IMR-90 (cell line): ENCODE data around the gene CRTC1. TPM values are rescaled to one million over a fixed set of nuclear protein-coding genes. Genes with fewer than 3 reads are reported as not detected.
A peak's percentile ranks its signal among the peaks of the same experiment; 100 is the strongest.

Source experiments
- ATAC-seq: fragments of 200-7000 bp; cut with Tn5 transposase; 2 replicates; pipeline ENCODE4 v1.9.1; 2020; ENCODE audit warnings: low read depth, mild to moderate bottlenecking, moderate library complexity
- BruUV-seq: library from RNA; stranded (reverse); fragments of 400-500 nt; replicated peaks from 2 replicates; lab custom pipeline; 2021; lab: Mats Ljungman, UMichigan
- CTCF ChIA-PET: fragments of 300-600 bp; formaldehyde crosslinking; extraction: SDS; loops from one replicate; lab custom pipeline; 2021; ENCODE audit warnings: antibody characterized with exemption; lab: Yijun Ruan, JAX
- POLR2A ChIA-PET: fragments of 300-600 bp; sonication (Branson Sonifier 250); formaldehyde crosslinking; loops from one replicate; lab custom pipeline; 2022; ENCODE audit warnings: antibody characterized with exemption; ENCODE audit not compliant: unreplicated experiment; lab: Charles Lee
- DNase-seq: peaks from one replicate; pipeline ENCODE4 v3.0.0; 2013
- H2AFZ ChIP-seq: replicated peaks from 2 replicates; pipeline ENCODE3; 2013; ENCODE audit warnings: low read length, mild to moderate bottlenecking; ENCODE audit not compliant: poor library complexity
- H2AK5ac ChIP-seq: 2 replicates; pipeline ENCODE4 v1.6.1; 2013; ENCODE audit warnings: low read depth, low read length, inconsistent platforms
- H2AK9ac ChIP-seq: replicated peaks from 2 replicates; pipeline ENCODE3; 2013; ENCODE audit warnings: mild to moderate bottlenecking, low read depth, low read length, moderate library complexity; ENCODE audit not compliant: poor library complexity
- H2BK120ac ChIP-seq: 2 replicates; pipeline ENCODE4 v1.6.1; 2013; ENCODE audit warnings: low read depth, low read length, inconsistent platforms
- H2BK15ac ChIP-seq: 3 replicates; pipeline ENCODE4 v1.6.1; 2013; ENCODE audit warnings: low read depth, low read length, inconsistent platforms
- H2BK20ac ChIP-seq: 2 replicates; pipeline ENCODE4 v1.6.1; 2013; ENCODE audit warnings: low read depth, mild to moderate bottlenecking, inconsistent platforms, low read length, moderate library complexity
- H2BK5ac ChIP-seq: 2 replicates; pipeline ENCODE4 v1.6.1; 2013; ENCODE audit warnings: mild to moderate bottlenecking, low read depth, low read length, inconsistent platforms; ENCODE audit not compliant: poor library complexity, severe bottlenecking
- H3K14ac ChIP-seq: replicated peaks from 2 replicates; pipeline ENCODE4 v1.6.1; 2013; ENCODE audit warnings: low read depth, low read length, inconsistent platforms
- H3K18ac ChIP-seq: 2 replicates; pipeline ENCODE4 v1.6.1; 2013; ENCODE audit warnings: low read depth, low read length, control low read depth
- H3K23ac ChIP-seq: 2 replicates; pipeline ENCODE4 v1.6.1; 2013; ENCODE audit warnings: low read depth, low read length, inconsistent platforms
- H3K27ac ChIP-seq: 2 replicates; pipeline ENCODE4 v1.5.1; 2013; ENCODE audit warnings: mild to moderate bottlenecking, control low read depth, low read length; ENCODE audit not compliant: insufficient read depth
- H3K27me3 ChIP-seq: 2 replicates; pipeline ENCODE4 v1.6.1; 2013; ENCODE audit warnings: low read length; ENCODE audit not compliant: control insufficient read depth, insufficient read depth
- H3K36me3 ChIP-seq: 2 replicates; pipeline ENCODE4 v1.6.1; 2013; ENCODE audit warnings: low read length, mixed read lengths; ENCODE audit not compliant: control insufficient read depth, insufficient read depth
- H3K4ac ChIP-seq: 2 replicates; pipeline ENCODE4 v1.6.1; 2013; ENCODE audit warnings: low read depth, low read length, inconsistent platforms
- H3K4me1 ChIP-seq: 2 replicates; pipeline ENCODE4 v1.6.1; 2013; ENCODE audit warnings: low read length, mixed read lengths; ENCODE audit not compliant: control insufficient read depth, insufficient read depth
- H3K4me2 ChIP-seq: 2 replicates; pipeline ENCODE4 v1.6.1; 2013; ENCODE audit warnings: low read depth, mild to moderate bottlenecking, control low read depth, low read length, moderate library complexity
- H3K4me3 ChIP-seq: 2 replicates; pipeline ENCODE4 v1.5.1; 2013; ENCODE audit warnings: low read depth, mild to moderate bottlenecking, control low read depth, low read length, moderate library complexity; ENCODE audit not compliant: insufficient read depth
- H3K56ac ChIP-seq: 2 replicates; pipeline ENCODE4 v1.6.1; 2013; ENCODE audit warnings: low read length, inconsistent platforms; ENCODE audit not compliant: insufficient read depth; ENCODE audit errors: extremely low read depth
- H3K79me1 ChIP-seq, 2 experiments: 2 replicates each; pipeline ENCODE4 v1.6.1; 2013; ENCODE audit warnings: low read length in 2 of 2, inconsistent platforms in 1 of 2, low read depth in 1 of 2
- H3K9ac ChIP-seq: 2 replicates; pipeline ENCODE4 v1.6.1; 2013; ENCODE audit warnings: low read depth, low read length, control low read depth
- H3K9me1 ChIP-seq: 2 replicates; pipeline ENCODE4 v1.6.1; 2013; ENCODE audit warnings: low read length, inconsistent platforms; ENCODE audit not compliant: insufficient read depth
- H3K9me3 ChIP-seq: 2 replicates; pipeline ENCODE4 v1.6.1; 2013; ENCODE audit warnings: low read length; ENCODE audit not compliant: control insufficient read depth, insufficient read depth
- H4K20me1 ChIP-seq: 2 replicates; pipeline ENCODE4 v1.6.1; 2013; ENCODE audit warnings: low read length, inconsistent platforms; ENCODE audit not compliant: insufficient read depth
- H4K5ac ChIP-seq: 2 replicates; pipeline ENCODE4 v1.6.1; 2013; ENCODE audit warnings: mild to moderate bottlenecking, low read depth, low read length, control low read depth
- H4K8ac ChIP-seq, 2 experiments: 2 replicates each; pipeline ENCODE4 v1.6.1; 2013; ENCODE audit warnings: low read depth in 2 of 2, low read length in 2 of 2, control low read depth in 1 of 2, inconsistent platforms in 1 of 2
- H4K91ac ChIP-seq: 2 replicates; pipeline ENCODE4 v1.6.1; 2013; ENCODE audit warnings: low read depth, low read length, inconsistent platforms; ENCODE audit not compliant: insufficient read depth
- ELK1 ChIP-seq: fragments of 150-350 bp; IDR thresholded peaks from 2 replicates; pipeline ENCODE4 v1.6.1; 2016; ENCODE audit warnings: low read depth, mild to moderate bottlenecking, low read length, moderate library complexity, borderline replicate concordance
- USF2 ChIP-seq: fragments of 150-350 bp; IDR thresholded peaks from 2 replicates; pipeline ENCODE4 v1.6.1; 2017; ENCODE audit warnings: mild to moderate bottlenecking, antibody characterized with exemption, low read length, low read depth
- WGBS, 2 experiments: methylation state at CpG; one replicate each; pipeline versions ENCODE4 v1.1.5 to v1.1.7; 2013; ENCODE audit warnings: missing lambda C conversion rate in 2 of 2; ENCODE audit not compliant: insufficient read length in 1 of 2; ENCODE audit errors: extremely low coverage in 2 of 2; 5-methylcytosine and 5-hydroxymethylcytosine counted together
- dilution Hi-C: fragments of 300-500 bp; cut with HindIII; formaldehyde crosslinking; loops from one replicate; pipeline ENCODE4 v1.14.3; 2018; ENCODE audit warnings: low sequenced_read_pairs; ENCODE audit not compliant: unreplicated experiment
- in situ Hi-C: fragments of 300-500 bp; cut with MboI; formaldehyde crosslinking; loops from 3 replicates; pipeline ENCODE4 v1.14.3; 2019; ENCODE audit warnings: low sequenced_read_pairs, inconsistent platforms, mixed read lengths
- intact Hi-C: fragments of 100-400 bp; cut with micrococcal nuclease; formaldehyde crosslinking; loops from 2 replicates; pipeline ENCODE4 v1.10.0; 2022
- polyA plus RNA-seq, 3 experiments: library from polyadenylated mRNA; depleted of rRNA; stranded (reverse); fragments of >200 nt; gene quantifications; 2 replicates each; pipeline ENCODE4 v1.2.3, GENCODE V29; 2012; ENCODE audit warnings: low replicate concordance in 1 of 3
- total RNA-seq: library from RNA; depleted of rRNA; stranded (reverse); fragments of >200 nt; gene quantifications from 2 replicates; pipeline ENCODE4 v1.2.3, GENCODE V29; 2012

CRTC1 gene
- total and polyA plus RNA-seq, 2 of the 4 experiments (the other 2 are of a cell fraction), result 0.18 to 5.7 TPM

GRCh38 chr19:18741124-18742121 lies 57.9 kb downstream of the CRTC1 start:
- Histone ChIP-seq H3K4me2 (no peak overlapping the region), H2BK20ac (no peak overlapping the region), H4K91ac (no peak overlapping the region), H3K18ac (no peak overlapping the region), H3K9me3 (no peaks in the 10 kb centered on the region), H3K27ac (no peak overlapping the region), H2AK9ac (peak overlapping the region; percentile 82), H2BK120ac (no peak overlapping the region), H3K27me3 (no peaks in the 10 kb centered on the region), H2AFZ (no peak overlapping the region), H3K56ac (no peak overlapping the region), H2BK5ac (no peak overlapping the region), H3K36me3 (peaks cover 4% of the 10 kb centered on the region; the same call in 1 of the 2 replicates), H3K79me1 (peaks cover 3 to 7% of the 10 kb centered on the region in 2 experiments; a peak in 3 of 4 replicates), H4K5ac (no peak overlapping the region), H2AK5ac (no peak overlapping the region), H3K9ac (no peak overlapping the region), H3K9me1 (no peaks in the 10 kb centered on the region), H3K4me1 (peaks cover 3% of the 10 kb centered on the region; the same call in 1 of the 2 replicates), H4K20me1 (peaks cover 26% of the 10 kb centered on the region), H4K8ac (no peak overlapping the region), H2BK15ac (0 out of 3 replicates have a peak overlapping the region, but pooled peaks have one; percentile 28), H3K23ac (no peak overlapping the region; the same call in 1 of the 2 replicates), H3K14ac (no peak overlapping the region), H3K4me3 (no peak overlapping the region), H3K4ac (no peak overlapping the region; the same call in 1 of the 2 replicates)
- TF ChIP-seq USF2 (no peak), ELK1 (no peak)
- dilution Hi-C loops, result no loop called here
- DNase-seq (no peak), ATAC-seq (no peak)
- BruUV-seq, result no TSS peak
- 71% methylated on average over 15 of the region's 27 CpGs; no CpG with 5 or more reads in 1 of the 2 experiments for WGBS, 2 experiments
- ChIA-PET POLR2A (no interaction called here), CTCF (interaction anchor here (0.6 kb wide), 1 partner anchor 402 kb away, joined by 6 read pairs; no protein-coding TSS in a partner anchor)
- intact Hi-C loops, result no loop called here
- in situ Hi-C loops, result no loop called here
